Natural killer cell (primary cell): ENCODE results near the gene UBAC2. TPM values are rescaled to one million over a fixed set of nuclear protein-coding genes. Genes with fewer than 3 reads are reported as not detected.

ENCODE experiments used
- ATAC-seq, 3 donors: fragments of 150-1000 bp in 2 of 3; fragments of 200-7000 bp in 1 of 3; cut with Tn5 transposase; 1 replicate in 1 of 3; 2 replicates in 2 of 3; pipeline ENCODE4 v1.10.0; 2021; ENCODE audit warnings: mild to moderate bottlenecking in 2 of 3, moderate library complexity in 2 of 3
- DNase-seq, 2 donors: peaks; one replicate each; pipeline versions ENCODE4 v3.0.0 to v3.0.0-alpha.2; 2013 to 2021; ENCODE audit warnings: mixed read lengths in 1 of 2
- H3K27ac ChIP-seq: one replicate; pipeline ENCODE4 v1.5.1; 2013; ENCODE audit warnings: mild to moderate bottlenecking, low read length
- H3K27me3 ChIP-seq: one replicate; pipeline ENCODE4 v1.6.1; 2013; ENCODE audit warnings: low read length; ENCODE audit not compliant: control insufficient read depth, insufficient read depth
- H3K36me3 ChIP-seq: one replicate; pipeline ENCODE4 v1.6.1; 2013; ENCODE audit warnings: low read length; ENCODE audit not compliant: control insufficient read depth, insufficient read depth
- H3K4me1 ChIP-seq: one replicate; pipeline ENCODE4 v1.6.1; 2013; ENCODE audit warnings: low read length; ENCODE audit not compliant: control insufficient read depth, insufficient read depth
- H3K4me3 ChIP-seq: one replicate; pipeline ENCODE4 v1.5.1; 2013; ENCODE audit warnings: low read length
- H3K9me3 ChIP-seq: one replicate; pipeline ENCODE4 v1.6.1; 2013; ENCODE audit warnings: low read length; ENCODE audit not compliant: control insufficient read depth, insufficient read depth
- H3K27ac Mint-ChIP-seq, 2 donors: one replicate each; pipeline ENCODE4 v1.8.0; 2022; ENCODE audit warnings: mild to moderate bottlenecking in 2 of 2, mixed read lengths in 2 of 2, moderate library complexity in 1 of 2
- H3K27me3 Mint-ChIP-seq, 2 donors: one replicate each; pipeline ENCODE4 v1.8.0; 2022; ENCODE audit warnings: low read depth in 2 of 2, mixed read lengths in 2 of 2
- H3K36me3 Mint-ChIP-seq: one replicate; pipeline ENCODE4 v1.8.0; 2022; ENCODE audit warnings: mixed read lengths
- H3K4me1 Mint-ChIP-seq, 2 donors: one replicate each; pipeline ENCODE4 v1.8.0; 2022; ENCODE audit warnings: mixed read lengths in 2 of 2
- H3K4me3 Mint-ChIP-seq: one replicate; pipeline ENCODE4 v1.8.0; 2022; ENCODE audit warnings: mild to moderate bottlenecking, moderate library complexity, mixed read lengths
- H3K9me3 Mint-ChIP-seq, 2 donors: one replicate each; pipeline ENCODE4 v1.8.0; 2022; ENCODE audit warnings: mixed read lengths in 2 of 2
- CTCF ChIP-seq: fragments of 200-600 bp; IDR thresholded peaks from one replicate; pipeline ENCODE4 v1.8.0; 2022; ENCODE audit warnings: antibody characterized with exemption
- WGBS: methylation state at CpG from one replicate; pipeline ENCODE4 v1.1.7; 2013; ENCODE audit warnings: missing lambda C conversion rate; ENCODE audit not compliant: insufficient coverage; 5-methylcytosine and 5-hydroxymethylcytosine counted together
- intact Hi-C: fragments of 100-400 bp; cut with micrococcal nuclease; formaldehyde crosslinking; loops from one replicate; pipeline ENCODE4 v1.14.2; 2022
- total RNA-seq, 4 donors: library from RNA; stranded (reverse); fragments of 120-200 nt in 1 of 4; gene quantifications; one replicate each; pipeline versions ENCODE4 v1.2.3 to v1.2.4, GENCODE V29; 2013 to 2022

Gene UBAC2
- total RNA-seq, 3 donors from 2014 or later (not counting 1 experiment from before 2014, with no cell fraction given), result 50.6 to 59.1 (median 56.4) TPM

GRCh38 chr13:99379856-99380801, 179.5 kb downstream of the UBAC2 start:
- peaks cover 11% of the 10 kb centered on the region for H3K36me3 ChIP-seq

GRCh38 chr13:99380921-99381645, 180.4 kb downstream of the UBAC2 start:
- Mint-ChIP-seq H3K9me3 (no peaks in the 10 kb centered on the region), H3K27ac (peak overlapping the region; percentile 87 to 88), H3K36me3 (no peaks in the 10 kb centered on the region), H3K4me3 (peak overlapping the region; percentile 75), H3K4me1 (peaks cover 49 to 58% of the 10 kb centered on the region in 2 donors), H3K27me3 (peaks cover 0 to 3% of the 10 kb centered on the region in 2 donors)
- Histone ChIP-seq H3K27ac (peak overlapping the region; percentile 63), H3K36me3 (peaks cover 18% of the 10 kb centered on the region), H3K4me3 (no peak overlapping the region), H3K27me3 (no peaks in the 10 kb centered on the region), H3K4me1 (peaks cover 87% of the 10 kb centered on the region), H3K9me3 (no peaks in the 10 kb centered on the region)
- intact Hi-C loops, result loop anchor here (1.0 to 5.0 kb wide), 4 partner anchors 25 to 109 kb away; no protein-coding TSS in a partner anchor
- DNase-seq (peak; percentile 55 to 80), ATAC-seq (peak; percentile 79 to 91 (median 91))
- no peak for TF ChIP-seq CTCF
- 40% methylated on average over 15 of the region's 15 CpGs for whole genome bisulfite sequencing

More at GRCh38 chr13:99379856-99380801, 179.5 kb downstream of the UBAC2 start:
- no peak for TF ChIP-seq CTCF
- Histone ChIP-seq H3K4me1 (peaks cover 87% of the 10 kb centered on the region), H3K27ac (peak overlapping the region; percentile 63), H3K9me3 (no peaks in the 10 kb centered on the region), H3K27me3 (no peaks in the 10 kb centered on the region), H3K4me3 (no peak overlapping the region)
- no peak for DNase-seq
- ATAC-seq, result peak in 1 of 3 donors; percentile 1
- Mint-ChIP-seq H3K9me3 (no peaks in the 10 kb centered on the region), H3K4me3 (peak overlapping the region; percentile 75), H3K4me1 (peaks cover 59 to 64% of the 10 kb centered on the region in 2 donors), H3K27me3 (peaks cover 0 to 3% of the 10 kb centered on the region in 2 donors), H3K27ac (peak overlapping the region; percentile 87 to 88), H3K36me3 (no peaks in the 10 kb centered on the region)
- 90% methylated on average over 16 of the region's 16 CpGs for WGBS
- intact Hi-C loops, result loop anchor here (2.0 to 5.0 kb wide), 3 partner anchors 38 to 108 kb away; no protein-coding TSS in a partner anchor

- intact Hi-C loops, result loop anchor here (1.0 to 5.0 kb wide), 5 partner anchors 21 to 109 kb away; no protein-coding TSS in a partner anchor
- Histone ChIP-seq H3K27me3 (no peaks in the 10 kb centered on the region), H3K36me3 (peaks cover 22% of the 10 kb centered on the region), H3K4me1 (peaks cover 87% of the 10 kb centered on the region), H3K27ac (peak overlapping the region; percentile 63), H3K9me3 (no peaks in the 10 kb centered on the region), H3K4me3 (no peak overlapping the region)
- peak overlapping the region; percentile 87 to 88 for H3K27ac Mint-ChIP-seq
- no peaks in the 10 kb centered on the region for H3K9me3 Mint-ChIP-seq
- DNase-seq, result peak in 1 of 2 donors; percentile 41
- H3K36me3 Mint-ChIP-seq, result no peaks in the 10 kb centered on the region
- no peak for ATAC-seq
- peaks cover 46 to 52% of the 10 kb centered on the region in 2 donors for H3K4me1 Mint-ChIP-seq
- H3K27me3 Mint-ChIP-seq, result peaks cover 0 to 3% of the 10 kb centered on the region in 2 donors
- peak overlapping the region; percentile 75 for H3K4me3 Mint-ChIP-seq
- no peak for TF ChIP-seq CTCF
- 38% methylated on average over 1 of the region's 2 CpGs for WGBS
Measured at GRCh38 chr13:99381766-99382165, 181.1 kb downstream of the UBAC2 start.
